Peyer's patch (tissue), 4 donors: ENCODE data around the gene MECP2. TPM values are rescaled to one million over a fixed set of nuclear protein-coding genes. Genes with fewer than 3 reads are reported as not detected.
"Not testable (repeated sequence)": the region's sequence is repeated elsewhere in the genome, so short reads cannot be mapped to it uniquely, and the experiment has no call there.

ENCODE experiments used
- DNase-seq, 3 donors: peaks; one replicate each; pipeline ENCODE4 v3.0.0-alpha.2; 2017 to 2019
- H3K27ac ChIP-seq, 4 donors: fragments of 200-600 bp; sonication (generic); one replicate each; pipeline ENCODE4 v1.5.1; 2016 to 2019
- H3K27me3 ChIP-seq, 2 donors: fragments of 200-600 bp; sonication (generic); one replicate each; pipeline ENCODE4 v1.5.1; 2019
- H3K36me3 ChIP-seq, 3 donors: fragments of 200-600 bp; sonication (generic); one replicate each; pipeline ENCODE4 v1.5.1; 2016 to 2019
- H3K4me1 ChIP-seq, 4 donors: fragments of 200-600 bp; sonication (generic); one replicate each; pipeline ENCODE4 v1.5.1; 2016 to 2019
- H3K4me3 ChIP-seq, 4 donors: fragments of 200-600 bp; sonication (generic); 1 replicate in 3 of 4; 2 replicates in 1 of 4; pipeline ENCODE4 v1.5.1; 2016 to 2019; ENCODE audit warnings: mild to moderate bottlenecking in 1 of 4
- H3K9me3 ChIP-seq, 4 donors: fragments of 200-600 bp; sonication (generic); one replicate each; pipeline ENCODE4 v1.5.1; 2016 to 2019; ENCODE audit warnings: mild to moderate bottlenecking in 1 of 4
- CTCF ChIP-seq, 6 experiments: fragments of 450-650 bp in 4 of 6; fragments of 200-600 bp in 2 of 6; sonication (generic) in 1 of 6; IDR thresholded peaks; one replicate each; pipeline ENCODE4 v1.5.1; 2017 to 2019; ENCODE audit warnings: antibody characterized with exemption in 6 of 6, mild to moderate bottlenecking in 3 of 6, moderate library complexity in 1 of 6
- POLR2A ChIP-seq, 2 donors: fragments of 450-650 bp; IDR thresholded peaks; one replicate each; pipeline ENCODE4 v1.5.1; 2017; ENCODE audit warnings: antibody characterized with exemption in 2 of 2, mild to moderate bottlenecking in 2 of 2, moderate library complexity in 2 of 2
- total RNA-seq, 4 donors: library from RNA; depleted of rRNA; stranded (reverse); fragments of >200 nt; gene quantifications; one replicate each; pipeline ENCODE4 v1.1.0, GENCODE V29; 2016

Gene MECP2
- total RNA-seq, 4 donors from 2014 or later, result 39.8 to 147 (median 55.4) TPM

GRCh38 chrX:154002215-154002719 lies 95.2 kb downstream of the MECP2 start:
- H3K4me1 ChIP-seq, result no peaks in the 10 kb centered on the region
- peak in 2 of 3 donors; percentile 71 to 77 for DNase-seq
- TF ChIP-seq CTCF (IDR thresholded peaks at IDR 0.05) (no peak), POLR2A (IDR thresholded peaks at IDR 0.05) (no peak)
- H3K27me3 ChIP-seq, result no peaks in the 10 kb centered on the region
- peak overlapping the region in 2 of 4 donors; percentile 4 to 67 for H3K27ac ChIP-seq
- H3K36me3 ChIP-seq, result no peaks in the 10 kb centered on the region
- H3K4me3 ChIP-seq, result no peak overlapping the region
- no peaks in the 10 kb centered on the region for H3K9me3 ChIP-seq

- TF ChIP-seq POLR2A (IDR thresholded peaks at IDR 0.05) (no peak), CTCF (IDR thresholded peaks at IDR 0.05) (no peak)
- no peak overlapping the region for H3K4me3 ChIP-seq
Measured at GRCh38 chrX:154000051-154000450, 97.5 kb downstream of the MECP2 start.

DNA sequence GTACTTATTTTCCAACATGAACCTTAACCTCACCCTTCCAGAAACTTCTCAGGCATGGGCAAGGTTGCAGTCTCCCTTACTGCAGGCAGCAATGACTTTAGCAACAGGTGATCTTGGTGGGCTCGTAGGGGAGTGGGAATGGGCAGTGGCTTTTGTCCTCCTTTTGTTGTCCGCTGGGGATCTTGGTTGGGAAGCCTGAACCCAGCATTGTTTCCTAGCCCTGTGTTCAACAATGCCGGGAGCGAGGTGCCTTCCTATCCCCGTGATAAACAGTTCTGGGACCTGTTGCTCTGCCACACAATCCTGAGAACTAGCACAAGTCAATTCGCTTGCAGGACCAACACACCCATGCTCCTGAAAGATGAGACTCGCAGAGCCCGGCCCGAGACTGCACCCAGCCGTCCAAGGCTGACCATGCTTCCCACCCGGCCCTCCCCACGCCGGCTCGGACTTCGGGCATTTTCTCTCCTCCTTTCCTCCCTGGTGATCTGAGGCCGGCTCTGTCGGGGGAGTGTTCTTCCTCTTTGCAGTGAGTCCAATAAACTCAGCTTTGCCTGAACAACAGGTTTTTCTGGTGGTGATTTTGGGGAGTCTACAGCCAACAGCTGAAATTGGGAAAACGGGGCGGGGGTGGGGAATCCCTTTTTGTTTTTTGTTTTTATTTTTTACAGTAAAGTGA lies 98.0 kb downstream of the MECP2 start:
- TF ChIP-seq POLR2A (IDR thresholded peaks at IDR 0.05) (no peak), CTCF (IDR thresholded peaks at IDR 0.05) (no peak)
- DNase-seq, result no peak
- Histone ChIP-seq H3K9me3 (no peaks in the 10 kb centered on the region), H3K36me3 (no peaks in the 10 kb centered on the region), H3K4me3 (no peak overlapping the region), H3K27ac (no peak overlapping the region), H3K27me3 (no peaks in the 10 kb centered on the region), H3K4me1 (no peaks in the 10 kb centered on the region)

More at GRCh38 chrX:154000051-154000450, 97.5 kb downstream of the MECP2 start:
- no peaks in the 10 kb centered on the region for H3K9me3 ChIP-seq
- no peaks in the 10 kb centered on the region for H3K4me1 ChIP-seq
- no peaks in the 10 kb centered on the region for H3K36me3 ChIP-seq
- H3K27ac ChIP-seq, result no peak overlapping the region
- H3K27me3 ChIP-seq, result no peaks in the 10 kb centered on the region
- no peak for DNase-seq

DNA sequence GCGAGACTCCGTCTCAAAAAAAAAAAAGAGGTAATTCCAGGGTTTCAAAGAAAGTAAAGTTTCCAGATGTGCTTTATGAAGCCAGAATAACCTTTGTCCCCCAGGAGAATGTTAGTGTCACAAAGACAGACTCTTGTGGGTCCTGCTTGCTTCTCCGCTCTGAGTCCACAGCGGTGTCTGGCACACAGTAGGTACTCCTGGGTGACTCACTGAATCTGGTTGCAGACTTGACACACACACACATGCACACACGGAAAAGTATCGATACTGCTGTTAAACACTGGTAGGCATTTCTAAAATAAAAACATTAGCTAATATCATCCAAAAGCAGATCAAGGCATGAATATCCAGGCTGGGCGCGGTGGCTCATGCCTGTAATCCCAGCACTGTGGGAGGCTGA lies 102.0 kb downstream of the MECP2 start:
- TF ChIP-seq POLR2A (IDR thresholded peaks at IDR 0.05), result no peak
- no peak for TF ChIP-seq CTCF (IDR thresholded peaks at IDR 0.05)

GRCh38 chrX:153994398-153994797 lies 103.1 kb downstream of the MECP2 start:
- not testable (repeated sequence) for DNase-seq, H3K4me1 ChIP-seq, H3K9me3 ChIP-seq, H3K27ac ChIP-seq, H3K27me3 ChIP-seq, H3K4me3 ChIP-seq, H3K36me3 ChIP-seq

More for the DNA sequence above, 102.0 kb downstream of the MECP2 start:
- Histone ChIP-seq H3K27me3 (no peaks in the 10 kb centered on the region), H3K4me3 (no peak overlapping the region), H3K9me3 (no peaks in the 10 kb centered on the region), H3K36me3 (no peaks in the 10 kb centered on the region), H3K27ac (no peak overlapping the region), H3K4me1 (no peaks in the 10 kb centered on the region)
- DNase-seq, result no peak

DNA sequence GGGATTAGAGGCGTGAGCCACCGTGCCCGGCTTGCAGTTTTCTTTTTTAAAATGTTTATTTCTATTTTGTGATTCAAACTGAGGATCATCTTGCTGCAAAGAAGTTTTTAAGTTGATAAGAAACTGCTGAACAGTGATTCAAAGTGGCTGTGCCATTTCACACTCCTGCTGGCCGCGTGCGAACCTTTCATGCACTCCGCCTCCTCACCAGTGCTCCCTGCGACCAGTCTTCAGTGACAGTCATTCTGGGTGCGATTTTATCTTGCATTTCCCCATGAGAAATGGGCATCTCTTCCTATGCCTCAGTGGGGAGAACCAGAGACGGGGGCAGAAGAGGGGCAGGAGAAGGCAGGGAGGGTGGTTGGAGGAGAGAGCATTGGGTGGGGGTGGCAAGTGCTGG lies 103.5 kb downstream of the MECP2 start:
- Histone ChIP-seq H3K36me3 (no peaks in the 10 kb centered on the region), H3K4me3 (no peak overlapping the region), H3K27ac (no peak overlapping the region), H3K27me3 (no peaks in the 10 kb centered on the region), H3K4me1 (no peaks in the 10 kb centered on the region), H3K9me3 (no peaks in the 10 kb centered on the region)
- DNase-seq, result no peak
- TF ChIP-seq CTCF (IDR thresholded peaks at IDR 0.05) (no peak), POLR2A (IDR thresholded peaks at IDR 0.05) (no peak)
